ENCODE data around the gene CAPN10.

DNA sequence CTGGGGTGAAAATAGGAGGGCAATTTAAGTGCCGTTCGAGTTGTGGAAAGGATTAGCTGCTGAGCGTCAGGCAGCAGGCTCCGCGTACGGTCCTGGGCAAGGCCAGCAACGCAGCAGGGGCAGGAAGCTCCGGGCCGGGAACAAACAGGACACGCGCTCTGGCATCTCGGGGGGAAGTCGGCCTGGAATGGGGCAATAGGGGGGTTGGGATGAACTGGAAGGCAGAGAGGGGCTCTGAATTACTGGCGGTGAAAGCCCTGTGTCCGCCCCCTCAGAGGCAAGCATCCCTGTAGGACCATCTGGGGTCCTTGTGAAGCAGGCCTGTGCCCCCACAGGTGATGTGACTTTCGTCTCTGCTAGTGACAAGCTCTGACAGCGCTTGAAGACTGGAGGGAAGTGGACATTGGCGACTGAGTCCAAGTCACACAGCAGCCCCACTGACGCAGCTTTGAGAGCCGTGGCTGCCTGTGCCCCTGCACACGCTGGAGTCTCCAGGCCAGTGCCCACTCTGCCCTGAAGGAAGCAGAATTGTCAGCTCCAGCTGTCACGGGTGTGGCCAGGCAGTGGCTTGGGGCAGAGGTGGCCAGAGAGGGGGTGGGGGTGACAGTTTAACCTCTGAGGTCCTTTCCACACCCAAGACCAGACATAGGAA lies 61.1 kb downstream of the CAPN10 start:
- TF ChIP-seq CTCF (IDR thresholded peaks at IDR 0.05) = no peak
- no peak for TF ChIP-seq POLR2A (IDR thresholded peaks at IDR 0.05)

Data from tibial nerve (tissue), 3 donors.